HPDE6-E6E7 (cell line): ENCODE data around the gene PRSS36.
"Not testable (repeated sequence)": the region's sequence is repeated elsewhere in the genome, so short reads cannot be mapped to it uniquely, and the experiment has no call there.

Experiments used
- DNase-seq: peaks from one replicate; pipeline ENCODE4 v3.0.0; 2011; ENCODE audit warnings: missing footprints; ENCODE audit errors: extremely low spot score

PRSS36 gene

GRCh38 chr16:31141489-31142108, 8.3 kb downstream of the PRSS36 start:
- DNase-seq = no peak

- DNase-seq = not testable (repeated sequence)
These were observed 8.8 kb downstream of the PRSS36 start for GRCh38 chr16:31141071-31141469.

- DNase-seq = peak; percentile 79
These were observed 11.0 kb downstream of the PRSS36 start for GRCh38 chr16:31138621-31139578.

- not testable (repeated sequence) for DNase-seq
These were observed 12.9 kb downstream of the PRSS36 start for GRCh38 chr16:31136822-31137499.

- no peak for DNase-seq
These were observed 13.6 kb downstream of the PRSS36 start for GRCh38 chr16:31136287-31136662.

- DNase-seq = peak; percentile 76
These were observed 14.2 kb downstream of the PRSS36 start, which contains the start of gene PRSS8 for GRCh38 chr16:31135535-31136286. Gene PRSS8 (minus strand): TSS chr16:31135727. CDS start chr16:31135498, 229 bp downstream.

- DNase-seq = no peak
These were observed 15.0 kb downstream of the PRSS36 start for GRCh38 chr16:31134625-31135534.

GRCh38 chr16:31134091-31134571, 15.7 kb downstream of the PRSS36 start:
- peak; percentile 54 for DNase-seq

- no peak for DNase-seq
These were observed 16.8 kb downstream of the PRSS36 start for GRCh38 chr16:31133046-31133501.

- DNase-seq = no peak
These were observed 17.4 kb downstream of the PRSS36 start for GRCh38 chr16:31132303-31132979.

GRCh38 chr16:31131841-31132271, 18.0 kb downstream of the PRSS36 start:
- DNase-seq = no peak

- no peak for DNase-seq
These were observed 18.4 kb downstream of the PRSS36 start for GRCh38 chr16:31131416-31131815.

- DNase-seq = peak; percentile 84
These were observed 19.0 kb downstream of the PRSS36 start for GRCh38 chr16:31130899-31131298.

- no peak for DNase-seq
These were observed 19.5 kb downstream of the PRSS36 start for GRCh38 chr16:31130336-31130891.

- no peak for DNase-seq
These were observed 20.1 kb downstream of the PRSS36 start for GRCh38 chr16:31129568-31130335.

GRCh38 chr16:31128711-31129567, 20.9 kb downstream of the PRSS36 start:
- no peak for DNase-seq

- no peak for DNase-seq
These were observed 22.7 kb downstream of the PRSS36 start for GRCh38 chr16:31127182-31127581.
